ENCODE results near the gene CABLES1. TPM values are rescaled to one million over a fixed set of nuclear protein-coding genes. Genes with fewer than 3 reads are reported as not detected.
"Not testable (repeated sequence)": the region's sequence is repeated elsewhere in the genome, so short reads cannot be mapped to it uniquely, and the experiment has no call there.

Gene CABLES1
- total RNA-seq, 4 donors from 2014 or later: 6.6 to 28.5 (median 19.5) TPM

DNA sequence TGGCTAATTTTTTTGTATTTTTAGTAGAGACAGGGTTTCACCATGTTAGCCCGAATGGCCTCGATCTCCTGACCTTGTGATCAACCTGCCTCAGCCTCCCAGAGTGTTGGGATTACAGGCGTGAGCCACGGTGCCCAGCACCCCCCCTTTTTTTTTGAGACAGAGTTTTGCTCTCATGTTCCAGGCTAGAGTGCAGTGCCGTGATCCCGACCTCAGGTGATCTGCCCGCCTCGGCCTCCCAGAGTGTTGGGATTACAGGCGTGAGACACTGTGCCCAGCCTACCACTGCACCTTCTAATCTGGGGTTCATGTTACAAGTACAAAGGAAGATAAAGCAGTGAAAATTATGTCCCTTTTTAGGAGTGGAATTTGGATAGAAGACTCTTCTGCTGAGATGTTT lies 41.5 kb upstream of the CABLES1 start:
- H3K4me1 ChIP-seq: peaks cover 0 to 4% (median 0%) of the 10 kb centered on the region in 4 donors
- H3K27ac ChIP-seq: no peak overlapping the region
- no peak for DNase-seq
- no peaks in the 10 kb centered on the region for H3K27me3 ChIP-seq
- H3K36me3 ChIP-seq: no peaks in the 10 kb centered on the region
- no peak overlapping the region for H3K4me3 ChIP-seq
- no peaks in the 10 kb centered on the region for H3K9me3 ChIP-seq
- TF ChIP-seq, protein P1, sequence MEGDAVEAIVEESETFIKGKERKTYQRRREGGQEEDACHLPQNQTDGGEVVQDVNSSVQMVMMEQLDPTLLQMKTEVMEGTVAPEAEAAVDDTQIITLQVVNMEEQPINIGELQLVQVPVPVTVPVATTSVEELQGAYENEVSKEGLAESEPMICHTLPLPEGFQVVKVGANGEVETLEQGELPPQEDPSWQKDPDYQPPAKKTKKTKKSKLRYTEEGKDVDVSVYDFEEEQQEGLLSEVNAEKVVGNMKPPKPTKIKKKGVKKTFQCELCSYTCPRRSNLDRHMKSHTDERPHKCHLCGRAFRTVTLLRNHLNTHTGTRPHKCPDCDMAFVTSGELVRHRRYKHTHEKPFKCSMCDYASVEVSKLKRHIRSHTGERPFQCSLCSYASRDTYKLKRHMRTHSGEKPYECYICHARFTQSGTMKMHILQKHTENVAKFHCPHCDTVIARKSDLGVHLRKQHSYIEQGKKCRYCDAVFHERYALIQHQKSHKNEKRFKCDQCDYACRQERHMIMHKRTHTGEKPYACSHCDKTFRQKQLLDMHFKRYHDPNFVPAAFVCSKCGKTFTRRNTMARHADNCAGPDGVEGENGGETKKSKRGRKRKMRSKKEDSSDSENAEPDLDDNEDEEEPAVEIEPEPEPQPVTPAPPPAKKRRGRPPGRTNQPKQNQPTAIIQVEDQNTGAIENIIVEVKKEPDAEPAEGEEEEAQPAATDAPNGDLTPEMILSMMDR (IDR thresholded peaks at IDR 0.05): no peak
- TF ChIP-seq POLR2A (IDR thresholded peaks at IDR 0.05): no peak

DNA sequence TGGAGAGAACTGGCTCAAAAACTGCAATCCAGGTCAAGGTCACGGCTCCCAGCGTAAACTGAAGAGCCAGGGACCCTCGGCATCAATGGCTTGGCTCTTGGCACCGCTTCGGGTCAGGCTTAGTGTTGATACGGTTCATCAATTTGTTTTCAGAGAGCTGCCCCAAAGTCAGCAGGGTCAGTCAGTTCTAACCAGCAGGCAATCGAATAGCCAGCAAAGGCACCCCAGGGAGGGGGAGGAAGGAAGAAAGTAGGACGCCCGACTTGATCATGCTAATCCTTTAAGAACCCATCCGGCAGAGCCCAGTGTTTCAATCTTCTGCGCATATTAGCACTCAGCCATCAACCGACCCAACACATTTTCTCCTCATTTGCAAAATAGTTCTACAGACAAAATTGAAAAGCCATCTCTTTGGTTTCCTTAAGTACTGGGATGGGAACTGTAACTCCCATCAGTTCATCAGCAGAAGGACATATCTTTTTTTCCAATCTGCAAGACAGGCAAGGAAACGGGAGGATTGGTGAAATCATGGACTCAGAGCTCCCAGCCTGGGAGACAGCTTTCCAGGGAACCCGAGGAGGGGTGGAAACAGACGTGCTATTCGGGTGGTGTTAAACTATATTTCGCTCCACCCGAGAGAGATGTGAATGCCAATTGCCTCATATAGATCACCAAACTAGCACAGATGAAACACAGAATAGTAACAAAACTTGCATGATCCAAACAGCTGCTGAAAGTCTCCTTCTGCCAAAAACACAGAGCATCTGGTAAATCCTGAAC lies 40.7 kb upstream of the CABLES1 start:
- no peak for TF ChIP-seq POLR2A (IDR thresholded peaks at IDR 0.05)
- Histone ChIP-seq H3K27me3 (no peaks in the 10 kb centered on the region), H3K27ac (no peak overlapping the region), H3K4me3 (no peak overlapping the region), H3K4me1 (peaks cover 0 to 10% (median 3%) of the 10 kb centered on the region in 4 donors), H3K9me3 (no peaks in the 10 kb centered on the region), H3K36me3 (no peaks in the 10 kb centered on the region)
- DNase-seq: no peak

DNA sequence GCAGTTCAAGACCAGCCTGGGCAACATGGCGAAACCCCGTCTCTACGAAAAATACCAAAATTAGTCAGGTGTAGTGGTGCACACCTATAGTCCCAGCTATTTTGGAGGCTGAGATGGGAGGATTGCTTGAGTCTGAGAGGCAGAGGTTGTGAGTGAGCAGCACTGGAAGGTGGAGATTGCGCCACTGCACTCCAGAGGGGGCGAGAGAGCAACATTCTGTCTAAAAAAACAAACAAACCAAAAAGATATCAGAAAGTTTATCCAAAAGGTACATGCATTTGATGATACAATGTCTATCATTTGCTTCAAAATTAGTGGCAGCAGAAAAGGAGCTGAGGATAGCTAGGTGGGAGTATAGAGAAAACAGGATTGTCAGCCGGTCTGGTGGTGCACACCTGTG lies 39.8 kb upstream of the CABLES1 start:
- Histone ChIP-seq H3K9me3 (no peaks in the 10 kb centered on the region), H3K4me1 (peaks cover 0 to 10% (median 3%) of the 10 kb centered on the region in 4 donors), H3K36me3 (no peaks in the 10 kb centered on the region), H3K27ac (no peak overlapping the region), H3K4me3 (no peak overlapping the region), H3K27me3 (no peaks in the 10 kb centered on the region)
- peak in 1 of 3 donors; percentile 22 for DNase-seq
- no peak for TF ChIP-seq POLR2A (IDR thresholded peaks at IDR 0.05)
- TF ChIP-seq, protein P1 (IDR thresholded peaks at IDR 0.05): no peak

DNA sequence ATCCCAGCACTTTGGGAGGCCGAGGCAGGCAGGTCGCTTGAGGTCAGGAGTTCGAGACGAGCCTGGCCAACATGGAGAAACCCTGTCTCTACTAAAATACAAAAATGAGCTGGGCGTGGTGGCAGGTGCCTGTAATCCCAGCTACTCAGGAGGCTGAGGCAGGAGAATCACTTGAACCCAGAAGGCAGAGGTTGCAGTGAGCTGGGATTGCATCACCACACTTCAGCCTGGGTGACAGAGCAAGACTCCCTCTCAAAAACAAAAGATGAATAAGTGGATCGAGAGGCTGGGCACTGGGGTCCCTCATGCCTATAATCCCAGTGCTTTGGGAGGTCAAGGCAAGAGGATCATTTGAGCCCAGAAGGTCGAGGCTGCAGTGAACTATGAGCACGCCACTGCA lies 38.3 kb upstream of the CABLES1 start:
- peaks cover 0 to 10% (median 3%) of the 10 kb centered on the region in 4 donors for H3K4me1 ChIP-seq
- not testable (repeated sequence) for DNase-seq, H3K36me3 ChIP-seq, H3K27me3 ChIP-seq, H3K27ac ChIP-seq, H3K9me3 ChIP-seq, H3K4me3 ChIP-seq

DNA sequence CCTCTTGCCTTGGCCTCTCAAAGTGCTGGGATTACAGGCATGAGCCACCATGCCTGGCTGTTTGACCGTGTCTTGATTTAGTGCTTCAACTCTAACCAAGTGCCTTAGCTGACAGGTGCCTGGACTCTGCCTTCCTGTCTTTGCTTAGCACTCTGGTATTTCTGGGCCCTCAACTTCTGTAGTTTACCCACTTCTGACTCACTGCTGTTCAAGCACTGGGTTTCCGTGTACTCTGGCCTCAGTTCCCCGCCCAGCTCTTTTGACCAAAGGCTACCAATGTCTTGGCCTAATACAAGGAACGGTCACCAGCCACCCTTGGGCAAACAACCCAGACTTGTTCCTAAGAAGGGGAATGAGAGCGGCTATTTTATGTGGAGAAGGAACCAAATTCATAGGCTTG lies 35.7 kb upstream of the CABLES1 start:
- H3K4me3 ChIP-seq: no peak overlapping the region
- H3K9me3 ChIP-seq: no peaks in the 10 kb centered on the region
- peak in 2 of 3 donors; percentile 73 to 85 for DNase-seq
- peaks cover 0 to 10% (median 3%) of the 10 kb centered on the region in 4 donors for H3K4me1 ChIP-seq
- TF ChIP-seq POLR2A (IDR thresholded peaks at IDR 0.05): peak in 1 of 2 donors; percentile 27
- TF ChIP-seq, protein P1 (IDR thresholded peaks at IDR 0.05): no peak
- H3K27ac ChIP-seq: peak overlapping the region in 3 of 4 donors; percentile 32 to 78 (median 77)
- H3K27me3 ChIP-seq: no peaks in the 10 kb centered on the region
- H3K36me3 ChIP-seq: no peaks in the 10 kb centered on the region

DNA sequence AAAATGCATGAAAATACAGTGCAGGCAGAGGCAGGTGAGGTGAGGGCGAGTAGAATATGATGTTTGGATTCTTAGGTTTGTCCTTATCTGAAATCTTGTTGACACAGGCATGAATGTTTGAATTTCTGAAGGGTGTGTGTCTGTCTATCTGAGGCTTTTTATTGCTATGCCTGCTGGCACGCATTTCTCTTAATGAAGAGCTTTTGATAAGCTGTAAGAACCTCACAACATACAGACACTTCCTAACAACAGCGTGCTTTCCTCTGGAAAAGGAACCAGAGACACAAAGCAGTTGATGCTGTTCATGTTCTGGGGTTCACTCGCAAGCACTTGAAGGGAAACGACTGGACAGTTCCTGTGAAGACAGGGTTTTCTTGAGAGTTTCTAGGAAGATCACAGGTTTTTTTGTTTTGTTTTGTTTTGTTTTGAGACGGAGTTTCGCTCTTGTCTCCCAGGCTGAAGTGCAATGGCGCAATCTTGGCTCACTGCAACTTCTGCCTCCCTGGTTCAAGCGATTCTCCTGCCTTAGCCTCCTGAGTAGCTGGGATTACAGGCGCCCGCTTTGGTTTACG lies 33.3 kb upstream of the CABLES1 start:
- DNase-seq: peak in 1 of 3 donors; percentile 73
- peaks cover 0 to 20% (median 3%) of the 10 kb centered on the region in 4 donors for H3K4me1 ChIP-seq
- H3K9me3 ChIP-seq: no peaks in the 10 kb centered on the region
- H3K27ac ChIP-seq: peak overlapping the region in 3 of 4 donors; percentile 28 to 79 (median 70)
- no peaks in the 10 kb centered on the region for H3K36me3 ChIP-seq
- H3K4me3 ChIP-seq: peak overlapping the region in 2 of 4 donors; percentile 11 to 18
- H3K27me3 ChIP-seq: no peaks in the 10 kb centered on the region
- TF ChIP-seq, protein P1 (IDR thresholded peaks at IDR 0.05): no peak
- TF ChIP-seq POLR2A (IDR thresholded peaks at IDR 0.05): peak in 1 of 2 donors; percentile 22

Data from Peyer's patch (tissue), 4 donors.